ENCODE results near the gene COMMD1. TPM values are rescaled to one million over a fixed set of nuclear protein-coding genes. Genes with fewer than 3 reads are reported as not detected.

The COMMD1 gene
- polyA plus RNA-seq, 1 donor (not counting 4 experiments of a cell fraction or from before 2014, with no cell fraction given) = 44.8 TPM

DNA sequence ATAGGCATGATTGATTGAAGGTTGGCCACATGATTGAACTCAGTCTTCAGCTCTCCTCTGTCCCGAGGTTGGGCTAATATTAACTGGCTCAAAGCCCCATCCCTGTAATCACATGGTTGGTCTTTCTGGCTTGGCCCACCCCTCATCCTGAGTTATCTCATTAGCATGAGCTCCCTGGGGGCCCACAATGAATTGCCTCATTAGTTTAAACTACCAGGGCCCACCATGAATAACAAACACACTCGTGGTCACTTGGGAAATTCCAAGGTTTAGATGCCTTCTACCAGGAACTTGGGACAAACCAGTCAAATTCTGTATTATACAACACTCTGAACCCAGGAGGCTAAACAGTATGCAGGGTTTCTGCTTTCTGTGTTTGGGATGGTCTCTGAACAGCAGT, 168.8 kb downstream of the COMMD1 start:
- Histone ChIP-seq H3K4me2 (ENCODE audit: control insufficient read depth, extremely low read depth, insufficient read depth, low read depth, low read length) (no peak overlapping the region), H3K9me1 (ENCODE audit: control insufficient read depth, extremely low read depth, insufficient read depth, low read length) (no peaks in the 10 kb centered on the region), H3K9me3 (ENCODE audit: control insufficient read depth, low read depth, low read length) (peaks cover 6% of the 10 kb centered on the region), H4K20me1 (ENCODE audit: control insufficient read depth, extremely low read depth, insufficient read depth, low read length) (no peaks in the 10 kb centered on the region), H3K9ac (ENCODE audit: control insufficient read depth, extremely low read depth, insufficient read depth, low read length) (no peak overlapping the region), H3K4me3 (ENCODE audit: control insufficient read depth in 2 of 3, extremely low read depth in 1 of 3, insufficient read depth in 2 of 3, low read depth in 1 of 3, low read length in 3 of 3) (no peak overlapping the region), H3K27me3 (ENCODE audit: control insufficient read depth, extremely low read depth, insufficient read depth, low read length) (no peaks in the 10 kb centered on the region), H3K79me2 (ENCODE audit: control insufficient read depth, insufficient read depth, low read length) (no peaks in the 10 kb centered on the region), H3K4me1 (ENCODE audit: control insufficient read depth, extremely low read depth, insufficient read depth, low read length) (no peaks in the 10 kb centered on the region), H3K27ac (ENCODE audit: control insufficient read depth, insufficient read depth, low read length) (no peak overlapping the region), H2AFZ (ENCODE audit: control insufficient read depth, low read length) (no peak overlapping the region), H3K36me3 (ENCODE audit: control insufficient read depth in 2 of 2, extremely low read depth in 1 of 2, insufficient read depth in 2 of 2, low read length in 2 of 2) (no peaks in the 10 kb centered on the region)
- FAIRE-seq (no peak), DNase-seq (ENCODE audit: low read depth, low spot score) (no peak)
- TF ChIP-seq EZH2 (IDR thresholded peaks at IDR 0.05; ENCODE audit: low read length) = no peak
- TF ChIP-seq, protein P1, sequence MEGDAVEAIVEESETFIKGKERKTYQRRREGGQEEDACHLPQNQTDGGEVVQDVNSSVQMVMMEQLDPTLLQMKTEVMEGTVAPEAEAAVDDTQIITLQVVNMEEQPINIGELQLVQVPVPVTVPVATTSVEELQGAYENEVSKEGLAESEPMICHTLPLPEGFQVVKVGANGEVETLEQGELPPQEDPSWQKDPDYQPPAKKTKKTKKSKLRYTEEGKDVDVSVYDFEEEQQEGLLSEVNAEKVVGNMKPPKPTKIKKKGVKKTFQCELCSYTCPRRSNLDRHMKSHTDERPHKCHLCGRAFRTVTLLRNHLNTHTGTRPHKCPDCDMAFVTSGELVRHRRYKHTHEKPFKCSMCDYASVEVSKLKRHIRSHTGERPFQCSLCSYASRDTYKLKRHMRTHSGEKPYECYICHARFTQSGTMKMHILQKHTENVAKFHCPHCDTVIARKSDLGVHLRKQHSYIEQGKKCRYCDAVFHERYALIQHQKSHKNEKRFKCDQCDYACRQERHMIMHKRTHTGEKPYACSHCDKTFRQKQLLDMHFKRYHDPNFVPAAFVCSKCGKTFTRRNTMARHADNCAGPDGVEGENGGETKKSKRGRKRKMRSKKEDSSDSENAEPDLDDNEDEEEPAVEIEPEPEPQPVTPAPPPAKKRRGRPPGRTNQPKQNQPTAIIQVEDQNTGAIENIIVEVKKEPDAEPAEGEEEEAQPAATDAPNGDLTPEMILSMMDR (optimal IDR thresholded peaks at IDR 0.05 in 1 of 3, IDR thresholded peaks at IDR 0.05 in 1 of 3, conservative IDR thresholded peaks at IDR 0.05 in 1 of 3; ENCODE audit: extremely low read depth in 1 of 3, insufficient read depth in 2 of 3, low read length in 3 of 3) = no peak
- dilution Hi-C loops (cut with MboI; ENCODE audit: extremely low pct_ligation_motif_present, low sequenced_read_pairs) = no loop called here

DNA sequence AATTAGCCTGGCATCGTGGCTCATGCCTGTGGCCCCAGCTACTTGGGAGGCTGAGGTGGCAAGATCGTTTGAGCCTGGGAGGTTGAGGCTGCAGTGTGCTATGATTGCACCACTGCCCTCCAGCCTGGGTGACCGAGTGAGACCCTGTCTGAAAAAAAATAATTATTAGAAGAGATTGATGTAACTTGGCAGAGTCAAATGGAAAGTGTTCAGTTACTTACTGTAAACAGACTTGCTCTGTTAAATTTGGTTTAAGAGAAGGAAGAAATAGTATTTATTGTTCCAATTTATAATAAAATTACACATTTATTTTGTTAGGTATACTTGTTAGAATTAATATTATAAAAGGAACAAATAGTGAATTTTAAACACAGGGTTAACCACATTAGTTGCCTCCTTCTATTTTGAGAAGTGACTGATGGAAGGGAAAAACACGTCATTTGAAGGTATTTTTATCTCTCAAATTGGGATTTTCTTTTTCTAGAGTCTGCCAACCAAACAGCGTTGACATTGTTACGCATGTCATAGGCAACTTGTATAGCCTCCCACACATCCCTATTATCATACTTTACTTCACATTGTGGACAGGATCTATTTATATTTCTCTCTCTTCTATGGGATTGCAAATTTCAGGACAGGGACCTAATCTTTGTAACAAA, 171.6 kb downstream of the COMMD1 start:
- H4K20me1 ChIP-seq (ENCODE audit: control insufficient read depth, extremely low read depth, insufficient read depth, low read length) = no peaks in the 10 kb centered on the region
- H3K36me3 ChIP-seq (ENCODE audit: control insufficient read depth in 2 of 2, extremely low read depth in 1 of 2, insufficient read depth in 2 of 2, low read length in 2 of 2) = no peaks in the 10 kb centered on the region
- no peaks in the 10 kb centered on the region for H3K27me3 ChIP-seq (ENCODE audit: control insufficient read depth, extremely low read depth, insufficient read depth, low read length)
- FAIRE-seq (no peak), DNase-seq (ENCODE audit: low read depth, low spot score) (no peak)
- no peak overlapping the region for H3K9ac ChIP-seq (ENCODE audit: control insufficient read depth, extremely low read depth, insufficient read depth, low read length)
- H3K4me3 ChIP-seq (ENCODE audit: control insufficient read depth in 2 of 3, extremely low read depth in 1 of 3, insufficient read depth in 2 of 3, low read depth in 1 of 3, low read length in 3 of 3) = no peak overlapping the region
- H3K79me2 ChIP-seq (ENCODE audit: control insufficient read depth, insufficient read depth, low read length) = no peaks in the 10 kb centered on the region
- no peak overlapping the region for H3K4me2 ChIP-seq (ENCODE audit: control insufficient read depth, extremely low read depth, insufficient read depth, low read depth, low read length)
- no peak overlapping the region for H3K27ac ChIP-seq (ENCODE audit: control insufficient read depth, insufficient read depth, low read length)
- H3K4me1 ChIP-seq (ENCODE audit: control insufficient read depth, extremely low read depth, insufficient read depth, low read length) = no peaks in the 10 kb centered on the region
- H3K9me1 ChIP-seq (ENCODE audit: control insufficient read depth, extremely low read depth, insufficient read depth, low read length) = no peaks in the 10 kb centered on the region
- peaks cover 6% of the 10 kb centered on the region for H3K9me3 ChIP-seq (ENCODE audit: control insufficient read depth, low read depth, low read length)
- H2AFZ ChIP-seq (ENCODE audit: control insufficient read depth, low read length) = no peak overlapping the region
- dilution Hi-C loops (cut with MboI; ENCODE audit: extremely low pct_ligation_motif_present, low sequenced_read_pairs) = no loop called here
- no peak for TF ChIP-seq EZH2 (IDR thresholded peaks at IDR 0.05; ENCODE audit: low read length)
- TF ChIP-seq, protein P1 (optimal IDR thresholded peaks at IDR 0.05 in 1 of 3, IDR thresholded peaks at IDR 0.05 in 1 of 3, conservative IDR thresholded peaks at IDR 0.05 in 1 of 3; ENCODE audit: extremely low read depth in 1 of 3, insufficient read depth in 2 of 3, low read length in 3 of 3) = no peak
